Measurements from ENCODE around the gene CHRNB4. TPM values are rescaled to one million over a fixed set of nuclear protein-coding genes. Genes with fewer than 3 reads are reported as not detected.
"Not testable (repeated sequence)": the region's sequence is repeated elsewhere in the genome, so short reads cannot be mapped to it uniquely, and the experiment has no call there.

Gene CHRNB4
- total RNA-seq (not detected), polyA plus RNA-seq (not detected)

GRCh38 chr15:78641102-78641748, at the start of gene CHRNB4:
CHRNB4 (minus strand) TSS chr15:78641210; CDS start chr15:78641133, 77 bp downstream.
- DNase-seq (peak in 1 of 3 donors; percentile 22), ATAC-seq (ENCODE audit: low read depth in 2 of 2) (no peak)
- peaks cover 48% of the 10 kb centered on the region for H3K27me3 Mint-ChIP-seq
- Histone ChIP-seq H3K9me3 (ENCODE audit: control insufficient read depth in 2 of 2, low read length in 2 of 2) (no peaks in the 10 kb centered on the region), H3K27ac (ENCODE audit: insufficient read depth, low read length, poor library complexity, severe bottlenecking) (no peak within 1 kb of the TSS), H3K27me3 (ENCODE audit: control insufficient read depth, insufficient read depth, low read length) (peaks cover 3% of the 10 kb centered on the region), H3K36me3 (ENCODE audit: control insufficient read depth, insufficient read depth, low read length) (no peaks in the 10 kb centered on the region), H3K4me3 (ENCODE audit: low read depth, low read length) (no peak within 1 kb of the TSS), H3K4me1 (ENCODE audit: control insufficient read depth, insufficient read depth, low read length, poor library complexity, severe bottlenecking) (peaks cover 7% of the 10 kb centered on the region)
- peaks cover 0 to 13% (median 6%) of the 10 kb centered on the region in 4 donors for H3K4me1 Mint-ChIP-seq
- peak within 1 kb of the TSS in 3 of 4 donors; percentile 66 to 83 (median 76) for H3K4me3 Mint-ChIP-seq
- no peak within 1 kb of the TSS for H3K27ac Mint-ChIP-seq
- peaks cover 0 to 3% (median 0%) of the 10 kb centered on the region in 7 donors for H3K9me3 Mint-ChIP-seq
- H3K36me3 Mint-ChIP-seq = no peaks in the 10 kb centered on the region

GRCh38 chr15:78689626-78690025, 48.6 kb upstream of the CHRNB4 start:
- Mint-ChIP-seq H3K9me3 (no peaks in the 10 kb centered on the region), H3K36me3 (no peaks in the 10 kb centered on the region), H3K4me3 (no peak overlapping the region), H3K4me1 (peaks cover 0 to 9% (median 0%) of the 10 kb centered on the region in 4 donors), H3K27ac (no peak overlapping the region), H3K27me3 (peaks cover 18% of the 10 kb centered on the region)
- no peaks in the 10 kb centered on the region for H3K36me3 ChIP-seq (ENCODE audit: control insufficient read depth, insufficient read depth, low read length)
- no peak for DNase-seq
- ATAC-seq (ENCODE audit: low read depth in 2 of 2) = no peak
- no peak overlapping the region for H3K4me3 ChIP-seq (ENCODE audit: low read depth, low read length)
- H3K27ac ChIP-seq (ENCODE audit: insufficient read depth, low read length, poor library complexity, severe bottlenecking) = no peak overlapping the region
- peaks cover 2% of the 10 kb centered on the region for H3K27me3 ChIP-seq (ENCODE audit: control insufficient read depth, insufficient read depth, low read length)
- no peaks in the 10 kb centered on the region for H3K4me1 ChIP-seq (ENCODE audit: control insufficient read depth, insufficient read depth, low read length, poor library complexity, severe bottlenecking)
- H3K9me3 ChIP-seq (ENCODE audit: control insufficient read depth in 2 of 2, low read length in 2 of 2) = no peaks in the 10 kb centered on the region

- ATAC-seq (ENCODE audit: low read depth in 2 of 2) = no peak
- H3K27ac Mint-ChIP-seq = no peak overlapping the region
These were observed 44.9 kb upstream of the CHRNB4 start for GRCh38 chr15:78685925-78686324.

GRCh38 chr15:78685159-78685921, 44.3 kb upstream of the CHRNB4 start:
- Histone ChIP-seq H3K27ac (ENCODE audit: insufficient read depth, low read length, poor library complexity, severe bottlenecking) (no peak overlapping the region), H3K36me3 (ENCODE audit: control insufficient read depth, insufficient read depth, low read length) (no peaks in the 10 kb centered on the region), H3K4me1 (ENCODE audit: control insufficient read depth, insufficient read depth, low read length, poor library complexity, severe bottlenecking) (no peaks in the 10 kb centered on the region), H3K4me3 (ENCODE audit: low read depth, low read length) (no peak overlapping the region), H3K9me3 (ENCODE audit: control insufficient read depth in 2 of 2, low read length in 2 of 2) (no peaks in the 10 kb centered on the region), H3K27me3 (ENCODE audit: control insufficient read depth, insufficient read depth, low read length) (peaks cover 2% of the 10 kb centered on the region)
- Mint-ChIP-seq H3K4me3 (no peak overlapping the region), H3K4me1 (peaks cover 0 to 9% (median 0%) of the 10 kb centered on the region in 4 donors), H3K27me3 (peaks cover 23% of the 10 kb centered on the region), H3K27ac (peak overlapping the region in 1 of 3 donors; percentile 0), H3K9me3 (peaks cover 0 to 1% (median 0%) of the 10 kb centered on the region in 7 donors), H3K36me3 (no peaks in the 10 kb centered on the region)
- ATAC-seq (ENCODE audit: low read depth in 2 of 2) (no peak), DNase-seq (no peak)

More at GRCh38 chr15:78685925-78686324, 44.9 kb upstream of the CHRNB4 start:
- H3K4me1 Mint-ChIP-seq = peaks cover 0 to 9% (median 0%) of the 10 kb centered on the region in 4 donors
- no peak overlapping the region for H3K4me3 Mint-ChIP-seq
- Histone ChIP-seq H3K27me3 (ENCODE audit: control insufficient read depth, insufficient read depth, low read length) (peaks cover 2% of the 10 kb centered on the region), H3K27ac (ENCODE audit: insufficient read depth, low read length, poor library complexity, severe bottlenecking) (no peak overlapping the region), H3K4me3 (ENCODE audit: low read depth, low read length) (no peak overlapping the region), H3K36me3 (ENCODE audit: control insufficient read depth, insufficient read depth, low read length) (no peaks in the 10 kb centered on the region), H3K4me1 (ENCODE audit: control insufficient read depth, insufficient read depth, low read length, poor library complexity, severe bottlenecking) (no peaks in the 10 kb centered on the region), H3K9me3 (ENCODE audit: control insufficient read depth in 2 of 2, low read length in 2 of 2) (no peaks in the 10 kb centered on the region)
- no peak for DNase-seq
- peaks cover 0 to 1% (median 0%) of the 10 kb centered on the region in 7 donors for H3K9me3 Mint-ChIP-seq
- H3K36me3 Mint-ChIP-seq = no peaks in the 10 kb centered on the region
- H3K27me3 Mint-ChIP-seq = peaks cover 23% of the 10 kb centered on the region

- H3K27ac Mint-ChIP-seq = no peak overlapping the region
- no peak overlapping the region for H3K4me3 Mint-ChIP-seq
- Histone ChIP-seq H3K4me1 (ENCODE audit: control insufficient read depth, insufficient read depth, low read length, poor library complexity, severe bottlenecking) (no peaks in the 10 kb centered on the region), H3K27me3 (ENCODE audit: control insufficient read depth, insufficient read depth, low read length) (peaks cover 2% of the 10 kb centered on the region), H3K36me3 (ENCODE audit: control insufficient read depth, insufficient read depth, low read length) (no peaks in the 10 kb centered on the region), H3K27ac (ENCODE audit: insufficient read depth, low read length, poor library complexity, severe bottlenecking) (no peak overlapping the region), H3K9me3 (ENCODE audit: control insufficient read depth in 2 of 2, low read length in 2 of 2) (no peaks in the 10 kb centered on the region), H3K4me3 (ENCODE audit: low read depth, low read length) (no peak overlapping the region)
- H3K4me1 Mint-ChIP-seq = peaks cover 0 to 9% (median 0%) of the 10 kb centered on the region in 4 donors
- H3K27me3 Mint-ChIP-seq = peaks cover 23% of the 10 kb centered on the region
- peaks cover 0 to 1% (median 0%) of the 10 kb centered on the region in 7 donors for H3K9me3 Mint-ChIP-seq
- DNase-seq (no peak), ATAC-seq (ENCODE audit: low read depth in 2 of 2) (no peak)
- H3K36me3 Mint-ChIP-seq = no peaks in the 10 kb centered on the region
These were observed 43.6 kb upstream of the CHRNB4 start for GRCh38 chr15:78684657-78685056.

- H3K4me3 Mint-ChIP-seq; DNase-seq; H3K27me3 ChIP-seq (ENCODE audit: control insufficient read depth, insufficient read depth, low read length); H3K27ac Mint-ChIP-seq; H3K4me3 ChIP-seq (ENCODE audit: low read depth, low read length); H3K27ac ChIP-seq (ENCODE audit: insufficient read depth, low read length, poor library complexity, severe bottlenecking); H3K4me1 ChIP-seq (ENCODE audit: control insufficient read depth, insufficient read depth, low read length, poor library complexity, severe bottlenecking); H3K9me3 Mint-ChIP-seq; H3K9me3 ChIP-seq (ENCODE audit: control insufficient read depth in 2 of 2, low read length in 2 of 2); ATAC-seq (ENCODE audit: low read depth in 2 of 2); H3K36me3 Mint-ChIP-seq; H3K4me1 Mint-ChIP-seq; H3K36me3 ChIP-seq (ENCODE audit: control insufficient read depth, insufficient read depth, low read length): not testable (repeated sequence)
- H3K27me3 Mint-ChIP-seq = peaks cover 14% of the 10 kb centered on the region
These were observed 42.6 kb upstream of the CHRNB4 start for GRCh38 chr15:78683599-78683998.

GRCh38 chr15:78682693-78683410, 41.8 kb upstream of the CHRNB4 start:
- peaks cover 0 to 9% (median 0%) of the 10 kb centered on the region in 4 donors for H3K4me1 Mint-ChIP-seq
- no peak for ATAC-seq (ENCODE audit: low read depth in 2 of 2)

More at GRCh38 chr15:78682693-78683410, 41.8 kb upstream of the CHRNB4 start:
- H3K4me3 Mint-ChIP-seq = no peak overlapping the region
- Histone ChIP-seq H3K27me3 (ENCODE audit: control insufficient read depth, insufficient read depth, low read length) (peaks cover 2% of the 10 kb centered on the region), H3K36me3 (ENCODE audit: control insufficient read depth, insufficient read depth, low read length) (no peaks in the 10 kb centered on the region), H3K4me1 (ENCODE audit: control insufficient read depth, insufficient read depth, low read length, poor library complexity, severe bottlenecking) (no peaks in the 10 kb centered on the region), H3K27ac (ENCODE audit: insufficient read depth, low read length, poor library complexity, severe bottlenecking) (no peak overlapping the region), H3K9me3 (ENCODE audit: control insufficient read depth in 2 of 2, low read length in 2 of 2) (no peaks in the 10 kb centered on the region), H3K4me3 (ENCODE audit: low read depth, low read length) (no peak overlapping the region)
- H3K36me3 Mint-ChIP-seq = no peaks in the 10 kb centered on the region
- peaks cover 0 to 1% (median 0%) of the 10 kb centered on the region in 7 donors for H3K9me3 Mint-ChIP-seq
- H3K27ac Mint-ChIP-seq = no peak overlapping the region
- H3K27me3 Mint-ChIP-seq = peaks cover 7% of the 10 kb centered on the region
- no peak for DNase-seq
